Neuronal stem cell (in vitro differentiated cells): ENCODE results near the gene RAB3GAP1.

ENCODE experiments used
- DNase-seq: peaks from one replicate; pipeline ENCODE4 v3.0.0-alpha.2; 2013; ENCODE audit warnings: low spot score
- H2AFZ ChIP-seq: one replicate; pipeline ENCODE4 v1.6.1; 2013; ENCODE audit warnings: mild to moderate bottlenecking, low read length, inconsistent platforms
- H2AK5ac ChIP-seq: 2 replicates; pipeline ENCODE4 v1.6.1; 2013; ENCODE audit warnings: low read depth, mild to moderate bottlenecking, inconsistent platforms, low read length, moderate library complexity, mixed read lengths
- H2BK120ac ChIP-seq: 2 replicates; pipeline ENCODE4 v1.6.1; 2013; ENCODE audit warnings: low read depth, mild to moderate bottlenecking, inconsistent platforms, low read length, moderate library complexity, mixed read lengths
- H2BK12ac ChIP-seq: one replicate; pipeline ENCODE4 v1.6.1; 2013; ENCODE audit warnings: low read length, inconsistent platforms
- H2BK15ac ChIP-seq: 2 replicates; pipeline ENCODE4 v1.6.1; 2013; ENCODE audit warnings: mild to moderate bottlenecking, low read length, inconsistent platforms, mixed read lengths
- H2BK5ac ChIP-seq: one replicate; pipeline ENCODE4 v1.6.1; 2013; ENCODE audit warnings: inconsistent platforms, mild to moderate bottlenecking, low read length, moderate library complexity
- H3K14ac ChIP-seq: one replicate; pipeline ENCODE4 v1.6.1; 2013; ENCODE audit warnings: low read length, inconsistent platforms
- H3K18ac ChIP-seq: 2 replicates; pipeline ENCODE4 v1.6.1; 2013; ENCODE audit warnings: low read length, inconsistent platforms
- H3K23ac ChIP-seq: 2 replicates; pipeline ENCODE4 v1.6.1; 2013; ENCODE audit warnings: low read depth, mild to moderate bottlenecking, mixed read lengths, low read length, inconsistent platforms; ENCODE audit not compliant: poor library complexity
- H3K27ac ChIP-seq: replicated peaks from 3 replicates; pipeline ENCODE4 v1.5.1; 2013; ENCODE audit warnings: low read length, inconsistent platforms
- H3K27me3 ChIP-seq, 3 experiments: 2 replicates each; pipeline ENCODE4 v1.6.1; 2013; ENCODE audit warnings: low read length in 3 of 3, mild to moderate bottlenecking in 2 of 3, inconsistent platforms in 1 of 3, low read depth in 1 of 3, mixed read lengths in 1 of 3, moderate library complexity in 1 of 3; ENCODE audit not compliant: control insufficient read depth in 3 of 3, insufficient read depth in 3 of 3
- H3K36me3 ChIP-seq, 2 donors: replicated peaks in 1 of 2; 2 replicates each; pipeline ENCODE4 v1.6.1; 2013; ENCODE audit warnings: low read length in 2 of 2; ENCODE audit not compliant: control insufficient read depth in 2 of 2, insufficient read depth in 2 of 2
- H3K4ac ChIP-seq: 2 replicates; pipeline ENCODE4 v1.6.1; 2013; ENCODE audit warnings: inconsistent platforms, mild to moderate bottlenecking, low read length, moderate library complexity
- H3K4me1 ChIP-seq, 2 donors: 1 replicate in 1 of 2; 2 replicates in 1 of 2; pipeline ENCODE4 v1.6.1; 2013; ENCODE audit warnings: low read length in 2 of 2, low read depth in 1 of 2; ENCODE audit not compliant: control insufficient read depth in 2 of 2, insufficient read depth in 1 of 2
- H3K4me2 ChIP-seq: one replicate; pipeline ENCODE4 v1.6.1; 2013; ENCODE audit warnings: mild to moderate bottlenecking, low read length, inconsistent platforms; ENCODE audit not compliant: insufficient read depth, poor library complexity, severe bottlenecking
- H3K4me3 ChIP-seq, 2 donors: 2 replicates each; pipeline ENCODE4 v1.5.1; 2013; ENCODE audit warnings: low read length in 2 of 2, mild to moderate bottlenecking in 2 of 2, inconsistent platforms in 1 of 2, moderate library complexity in 1 of 2
- H3K79me1 ChIP-seq: one replicate; pipeline ENCODE4 v1.6.1; 2013; ENCODE audit warnings: low read depth, mild to moderate bottlenecking, inconsistent platforms, low read length, moderate library complexity
- H3K9ac ChIP-seq: one replicate; pipeline ENCODE4 v1.6.1; 2013; ENCODE audit warnings: mild to moderate bottlenecking, low read depth, low read length, inconsistent platforms; ENCODE audit not compliant: poor library complexity
- H3K9me3 ChIP-seq, 2 donors: replicated peaks in 1 of 2; 2 replicates each; pipeline versions ENCODE3 to v1.6.1; 2013; ENCODE audit warnings: low read length in 2 of 2, mild to moderate bottlenecking in 2 of 2, inconsistent platforms in 1 of 2, low read depth in 1 of 2, mixed read lengths in 1 of 2, moderate library complexity in 1 of 2; ENCODE audit not compliant: control insufficient read depth in 2 of 2, insufficient read depth in 1 of 2
- H4K8ac ChIP-seq: one replicate; pipeline ENCODE4 v1.6.1; 2013; ENCODE audit warnings: low read depth, mild to moderate bottlenecking, inconsistent platforms, low read length, moderate library complexity
- H4K91ac ChIP-seq: one replicate; pipeline ENCODE4 v1.6.1; 2013; ENCODE audit warnings: low read length, low read depth, mild to moderate bottlenecking, inconsistent platforms; ENCODE audit not compliant: poor library complexity
- WGBS, 2 donors: extraction: QIAGEN DNeasy Blood & Tissue Kit; methylation state at CpG; one replicate each; pipeline ENCODE4 v1.1.7; 2013; ENCODE audit warnings: missing lambda C conversion rate in 2 of 2, mixed read lengths in 1 of 2; ENCODE audit not compliant: insufficient read length in 2 of 2, insufficient replicate concordance in 1 of 2; ENCODE audit errors: extremely low coverage in 2 of 2; 5-methylcytosine and 5-hydroxymethylcytosine counted together

RAB3GAP1 gene

DNA sequence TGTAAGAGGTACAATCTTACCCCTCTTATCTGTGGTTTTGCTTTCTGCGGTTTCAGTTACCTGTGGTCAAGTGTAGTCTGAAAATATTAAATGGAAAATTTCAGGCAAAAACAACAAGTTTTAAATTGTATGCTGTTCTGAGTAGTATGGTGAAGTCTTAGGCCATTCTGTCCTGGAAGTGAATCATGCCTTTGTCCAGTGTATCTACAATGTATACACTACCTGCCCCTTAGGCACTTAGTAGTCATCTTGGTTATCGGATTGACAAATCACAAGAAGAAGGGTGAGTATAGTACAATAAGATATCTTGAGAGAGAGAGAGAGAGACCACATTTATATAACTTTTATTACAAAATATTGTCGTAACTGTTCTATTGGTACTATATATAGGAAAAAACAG lies 43.5 kb downstream of the RAB3GAP1 start:
- no CpG with 5 or more reads among the region's 3 CpGs for WGBS, 2 donors
- H4K91ac ChIP-seq = no peak overlapping the region
- no peak overlapping the region for H2BK5ac ChIP-seq
- no peak overlapping the region for H2BK120ac ChIP-seq
- H2AK5ac ChIP-seq = no peak overlapping the region
- no peak overlapping the region for H4K8ac ChIP-seq
- no peak overlapping the region for H3K18ac ChIP-seq
- H3K9ac ChIP-seq = no peak overlapping the region
- no peak overlapping the region for H3K4me3 ChIP-seq
- H3K27ac ChIP-seq = no peak overlapping the region
- no peak overlapping the region for H2BK15ac ChIP-seq
- H3K27me3 ChIP-seq = no peaks in the 10 kb centered on the region
- H3K4ac ChIP-seq = no peak overlapping the region
- no peak overlapping the region for H3K4me2 ChIP-seq
- H3K9me3 ChIP-seq = no peaks in the 10 kb centered on the region
- DNase-seq = no peak
- H3K14ac ChIP-seq = no peak overlapping the region
- no peaks in the 10 kb centered on the region for H3K79me1 ChIP-seq
- no peaks in the 10 kb centered on the region for H3K4me1 ChIP-seq
- peaks cover 5 to 42% of the 10 kb centered on the region in 2 donors for H3K36me3 ChIP-seq
- H2BK12ac ChIP-seq = no peak overlapping the region
- no peak overlapping the region for H2AFZ ChIP-seq
- H3K23ac ChIP-seq = no peak overlapping the region

DNA sequence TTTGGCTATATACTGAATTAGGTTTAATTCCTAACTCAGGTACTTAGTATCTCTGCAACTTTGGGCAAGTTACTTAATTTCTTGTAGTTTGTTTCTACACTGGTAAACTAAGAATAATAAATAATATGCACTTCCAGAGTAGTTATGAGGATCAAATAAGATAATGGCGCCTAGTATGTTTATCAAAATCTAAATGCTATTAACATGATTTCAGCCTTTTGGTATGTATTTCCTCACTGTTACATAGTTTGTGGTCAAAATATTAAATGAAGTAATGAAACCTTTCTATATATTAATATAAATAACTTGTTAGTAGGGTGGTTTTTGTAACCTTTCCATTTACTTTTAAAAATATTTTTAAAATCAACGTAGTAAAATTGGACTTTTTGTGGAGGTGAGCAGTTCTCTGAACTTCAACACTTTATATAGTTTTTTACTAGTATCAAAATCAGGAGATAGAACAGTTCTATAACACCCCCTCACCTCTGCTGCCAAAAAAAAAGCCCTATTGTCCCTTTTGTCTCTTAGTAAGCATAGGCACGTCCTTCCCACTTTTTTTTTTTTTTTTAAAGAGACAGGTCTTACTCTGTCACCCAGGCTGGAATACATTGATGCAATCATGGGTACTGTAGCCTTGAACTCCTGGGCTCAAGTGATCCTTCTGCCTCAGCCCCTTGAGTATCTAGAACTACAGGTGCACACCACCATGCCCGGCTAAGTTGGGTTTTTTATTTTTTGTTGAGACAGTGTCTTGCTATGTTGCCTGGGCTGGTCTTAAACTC lies 44.8 kb downstream of the RAB3GAP1 start:
- no peak for DNase-seq
- no peak overlapping the region for H2BK15ac ChIP-seq
- H3K14ac ChIP-seq = no peak overlapping the region
- no peak overlapping the region for H2BK12ac ChIP-seq
- no peaks in the 10 kb centered on the region for H3K4me1 ChIP-seq
- H3K18ac ChIP-seq = no peak overlapping the region
- no CpG with 5 or more reads among the region's 4 CpGs for WGBS, 2 donors
- no peak overlapping the region for H2BK5ac ChIP-seq
- H2BK120ac ChIP-seq = no peak overlapping the region
- H3K9ac ChIP-seq = no peak overlapping the region
- no peak overlapping the region for H2AK5ac ChIP-seq
- H3K4ac ChIP-seq = no peak overlapping the region
- H3K79me1 ChIP-seq = no peaks in the 10 kb centered on the region
- H3K4me3 ChIP-seq = no peak overlapping the region
- peaks cover 5 to 39% of the 10 kb centered on the region in 2 donors for H3K36me3 ChIP-seq
- H3K9me3 ChIP-seq = no peaks in the 10 kb centered on the region
- no peak overlapping the region for H3K27ac ChIP-seq
- H4K8ac ChIP-seq = no peak overlapping the region
- no peak overlapping the region for H3K4me2 ChIP-seq
- no peak overlapping the region for H4K91ac ChIP-seq
- H3K27me3 ChIP-seq = no peaks in the 10 kb centered on the region
- H2AFZ ChIP-seq = no peak overlapping the region
- H3K23ac ChIP-seq = no peak overlapping the region

DNA sequence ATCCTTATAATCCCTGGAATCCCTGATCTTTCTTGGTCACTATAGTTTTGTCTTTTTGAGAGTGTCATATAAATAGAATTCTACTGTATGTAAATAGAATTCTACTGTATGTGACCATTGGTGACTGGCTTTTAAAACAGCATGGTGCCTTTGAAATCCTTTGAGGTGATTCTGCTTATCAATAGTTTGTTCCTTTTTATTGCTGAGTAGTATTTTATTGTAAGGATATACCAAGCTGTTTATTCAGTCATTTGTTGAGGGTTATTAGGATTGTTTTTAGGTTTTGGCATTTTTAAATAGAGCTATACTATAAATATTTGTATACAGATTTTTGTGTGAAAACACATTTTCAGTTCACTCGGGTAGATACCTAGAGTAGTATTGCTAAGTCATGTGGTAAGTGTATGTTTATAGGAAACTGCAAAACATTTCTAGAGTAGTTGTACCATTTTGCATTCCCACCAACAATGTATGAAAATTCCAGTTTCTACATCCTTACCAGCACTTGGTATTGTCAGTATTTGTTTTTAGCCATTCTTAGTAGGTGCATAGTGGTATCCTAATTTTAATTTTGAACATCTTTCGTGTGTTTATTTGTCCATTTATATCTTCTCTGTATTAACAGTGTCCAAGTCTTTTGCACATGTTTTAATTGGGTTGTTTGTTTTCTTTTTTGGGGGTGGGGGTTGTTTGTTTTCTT lies 45.6 kb downstream of the RAB3GAP1 start:
- Histone ChIP-seq H3K79me1 (no peaks in the 10 kb centered on the region), H3K36me3 (peaks cover 5 to 37% of the 10 kb centered on the region in 2 donors), H2BK15ac (no peak overlapping the region), H3K4ac (no peak overlapping the region), H3K9ac (no peak overlapping the region), H3K23ac (no peak overlapping the region), H2BK12ac (no peak overlapping the region), H3K4me1 (no peaks in the 10 kb centered on the region), H4K8ac (no peak overlapping the region), H3K27me3 (no peaks in the 10 kb centered on the region), H3K9me3 (no peaks in the 10 kb centered on the region), H4K91ac (no peak overlapping the region), H3K4me3 (no peak overlapping the region), H2BK5ac (no peak overlapping the region), H2AFZ (no peak overlapping the region), H2BK120ac (no peak overlapping the region), H3K27ac (no peak overlapping the region), H3K18ac (no peak overlapping the region), H2AK5ac (no peak overlapping the region), H3K4me2 (no peak overlapping the region), H3K14ac (no peak overlapping the region)
- no peak for DNase-seq
- no CpG with 5 or more reads among the region's 2 CpGs for WGBS, 2 donors

DNA sequence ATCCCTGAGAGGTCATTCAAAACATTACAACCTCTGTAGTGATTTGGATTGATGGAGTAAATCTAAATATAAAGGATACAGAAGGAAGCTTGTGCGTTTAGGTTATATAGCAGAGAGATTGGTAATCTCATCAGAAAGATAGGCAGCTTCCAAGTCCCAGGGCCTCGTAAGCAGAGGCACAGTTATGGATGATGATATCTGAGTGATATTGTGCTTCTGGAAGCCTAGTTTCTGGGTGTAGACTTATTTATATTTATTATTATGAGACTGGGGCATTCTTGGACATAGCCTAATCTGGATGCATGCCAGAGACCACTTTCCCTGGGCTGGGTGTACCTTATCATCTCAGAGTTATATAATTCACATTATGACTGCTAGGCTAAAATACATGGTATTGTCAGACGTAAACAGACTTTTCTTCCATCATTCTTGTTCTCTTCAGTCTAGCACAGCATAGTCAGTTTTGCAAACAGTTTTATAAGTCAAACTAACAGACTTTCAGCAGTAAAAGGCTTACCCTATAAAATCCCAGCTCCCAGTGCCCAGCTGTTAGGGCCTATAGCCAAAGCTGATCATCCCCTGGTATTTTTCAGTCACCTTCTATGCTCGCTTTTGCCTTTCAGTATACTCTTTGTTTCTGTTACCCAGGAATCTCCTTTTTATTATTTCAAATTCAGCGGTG lies 47.9 kb downstream of the RAB3GAP1 start:
- Histone ChIP-seq H4K91ac (no peak overlapping the region), H3K4me3 (no peak overlapping the region), H3K23ac (no peak overlapping the region), H2BK120ac (no peak overlapping the region), H3K27ac (no peak overlapping the region), H3K4me2 (no peak overlapping the region), H3K79me1 (no peaks in the 10 kb centered on the region), H2AK5ac (no peak overlapping the region), H3K14ac (no peak overlapping the region), H3K9ac (no peak overlapping the region), H3K9me3 (peaks cover 3 to 6% of the 10 kb centered on the region in 2 donors), H3K18ac (no peak overlapping the region), H2BK12ac (no peak overlapping the region), H2BK5ac (no peak overlapping the region), H3K27me3 (no peaks in the 10 kb centered on the region), H2AFZ (no peak overlapping the region), H3K36me3 (peaks cover 4 to 31% of the 10 kb centered on the region in 2 donors), H4K8ac (no peak overlapping the region), H3K4ac (no peak overlapping the region), H2BK15ac (no peak overlapping the region), H3K4me1 (no peaks in the 10 kb centered on the region)
- WGBS, 2 donors = no CpG with 5 or more reads among the region's 5 CpGs
- DNase-seq = no peak
